GM12891 (cell line): ENCODE results near the gene ECI1.

Source experiments
- DNase-seq: peaks from one replicate; pipeline ENCODE4 v3.0.0; 2011; ENCODE audit warnings: low spot score; ENCODE audit not compliant: insufficient read length
- FAIRE-seq: peaks from 2 replicates; lab custom pipeline; 2011; peaks lifted over from hg19 to GRCh38; lab: Jason Lieb, UNC
- PAX5 ChIP-seq: IDR thresholded peaks from 2 replicates; pipeline ENCODE4 v1.6.1; 2011; ENCODE audit warnings: low read length, moderate library complexity, mild to moderate bottlenecking; ENCODE audit not compliant: insufficient read depth, severe bottlenecking
- POLR2A ChIP-seq: IDR thresholded peaks from 2 replicates; pipeline ENCODE4 v1.6.1; 2011; ENCODE audit warnings: low read depth, low read length, control low read depth
- POLR2AphosphoS5 ChIP-seq: IDR thresholded peaks from 2 replicates; pipeline ENCODE4 v1.6.1; 2011; ENCODE audit warnings: low read depth, low read length, control low read depth
- POU2F2 ChIP-seq: IDR thresholded peaks from 2 replicates; pipeline ENCODE4 v1.6.1; 2011; ENCODE audit warnings: low read depth, mild to moderate bottlenecking, control low read depth, low read length, moderate library complexity
- SPI1 ChIP-seq: IDR thresholded peaks from 2 replicates; pipeline ENCODE4 v1.6.1; 2011; ENCODE audit warnings: low read depth, low read length, control low read depth
- TAF1 ChIP-seq: IDR thresholded peaks from 2 replicates; pipeline ENCODE4 v1.6.1; 2011; ENCODE audit warnings: low read depth, low read length, control low read depth

Gene ECI1

GRCh38 chr16:2233046-2233775 is 18.2 kb downstream of the ECI1 start:
- TF ChIP-seq POU2F2 (no peak), POLR2A (no peak), POLR2AphosphoS5 (no peak), TAF1 (no peak)
- no peak for DNase-seq
- FAIRE-seq = no peak

GRCh38 chr16:2232094-2232990 is 19.0 kb downstream of the ECI1 start:
- 0 out of 2 replicates have a peak, but pooled peaks have one; percentile 25 for TF ChIP-seq POLR2AphosphoS5
- TF ChIP-seq PAX5 = no peak
- FAIRE-seq (no peak), DNase-seq (no peak)

GRCh38 chr16:2231016-2231931 is 20.1 kb downstream of the ECI1 start:
- FAIRE-seq (no peak), DNase-seq (no peak)
- TF ChIP-seq POLR2AphosphoS5 (no peak), TAF1 (no peak), SPI1 (no peak), PAX5 (no peak), POLR2A (no peak), POU2F2 (no peak)

- DNase-seq (no peak), FAIRE-seq (no peak)
- TF ChIP-seq POLR2A (no peak), POU2F2 (no peak), TAF1 (no peak), PAX5 (no peak), POLR2AphosphoS5 (no peak)
These were observed 21.0 kb downstream of the ECI1 start for GRCh38 chr16:2230376-2230775.

- DNase-seq (no peak), FAIRE-seq (no peak)
- TF ChIP-seq PAX5 (no peak), TAF1 (no peak), POLR2AphosphoS5 (no peak), SPI1 (no peak), POU2F2 (no peak), POLR2A (no peak)
These were observed 21.6 kb downstream of the ECI1 start for GRCh38 chr16:2229632-2230250.

- TF ChIP-seq TAF1 (no peak), POLR2AphosphoS5 (no peak), SPI1 (no peak), PAX5 (no peak), POU2F2 (no peak), POLR2A (no peak)
- no peak for FAIRE-seq
- DNase-seq = no peak
These were observed 22.3 kb downstream of the ECI1 start for GRCh38 chr16:2229091-2229490.

GRCh38 chr16:2228161-2228824 is 23.1 kb downstream of the ECI1 start:
- TF ChIP-seq TAF1 (no peak), POLR2AphosphoS5 (no peak), SPI1 (no peak), POU2F2 (no peak), PAX5 (no peak)
- no peak for DNase-seq
- FAIRE-seq = no peak

- FAIRE-seq (no peak), DNase-seq (no peak)
- TF ChIP-seq TAF1 (no peak), POLR2AphosphoS5 (no peak), PAX5 (no peak), SPI1 (no peak), POLR2A (no peak), POU2F2 (no peak)
These were observed 24.5 kb downstream of the ECI1 start for GRCh38 chr16:2226918-2227317.
